Endodermal cell (in vitro differentiated cells): Measurements from ENCODE around the gene TPCN2. TPM values are rescaled to one million over a fixed set of nuclear protein-coding genes. Genes with fewer than 3 reads are reported as not detected.

Experiments used
- DNase-seq: peaks from one replicate; pipeline ENCODE4 v3.0.0-alpha.2; 2017
- H3K27ac ChIP-seq: 2 replicates; pipeline ENCODE4 v1.5.1; 2013; ENCODE audit warnings: mild to moderate bottlenecking, low read depth, low read length, moderate library complexity
- H3K27me3 ChIP-seq: 2 replicates; pipeline ENCODE4 v1.6.1; 2013; ENCODE audit warnings: mild to moderate bottlenecking, low read length, moderate library complexity; ENCODE audit not compliant: insufficient read depth, control insufficient read depth, poor library complexity, severe bottlenecking
- H3K36me3 ChIP-seq: 2 replicates; pipeline ENCODE4 v1.7.0; 2013; ENCODE audit warnings: mild to moderate bottlenecking, low read length, moderate library complexity; ENCODE audit not compliant: control insufficient read depth, insufficient read depth
- H3K4me1 ChIP-seq: one replicate; pipeline ENCODE4 v1.7.0; 2013; ENCODE audit warnings: low read length; ENCODE audit not compliant: control insufficient read depth, insufficient read depth
- H3K4me3 ChIP-seq: 2 replicates; pipeline ENCODE4 v1.5.1; 2013; ENCODE audit warnings: mild to moderate bottlenecking, low read length, moderate library complexity
- H3K9ac ChIP-seq: 2 replicates; pipeline ENCODE4 v1.6.1; 2013; ENCODE audit warnings: mild to moderate bottlenecking, low read length, moderate library complexity; ENCODE audit not compliant: poor library complexity, severe bottlenecking; ENCODE audit errors: extremely low read depth
- H3K9me3 ChIP-seq: 2 replicates; pipeline ENCODE4 v1.6.1; 2013; ENCODE audit warnings: mild to moderate bottlenecking, low read length, moderate library complexity; ENCODE audit not compliant: control insufficient read depth
- H3K27ac Mint-ChIP-seq: 2 replicates; pipeline ENCODE4 v1.8.0; 2020; ENCODE audit warnings: mixed read lengths
- H3K27me3 Mint-ChIP-seq: 2 replicates; pipeline ENCODE4 v1.8.0; 2021; ENCODE audit warnings: mild to moderate bottlenecking, mixed read lengths; ENCODE audit not compliant: insufficient read depth
- H3K36me3 Mint-ChIP-seq: 2 replicates; pipeline ENCODE4 v1.8.0; 2020; ENCODE audit warnings: low read depth, mixed read lengths
- H3K4me1 Mint-ChIP-seq: 2 replicates; pipeline ENCODE4 v1.8.0; 2020; ENCODE audit warnings: mixed read lengths
- H3K4me3 Mint-ChIP-seq: 2 replicates; pipeline ENCODE4 v1.8.0; 2020; ENCODE audit warnings: mild to moderate bottlenecking, moderate library complexity, mixed read lengths
- H3K9me3 Mint-ChIP-seq: 2 replicates; pipeline ENCODE4 v1.8.0; 2020; ENCODE audit warnings: mild to moderate bottlenecking, mixed read lengths
- CTCF ChIP-seq: fragments of 200-600 bp; sonication (generic); conservative IDR thresholded peaks from 2 replicates; pipeline ENCODE4 v1.5.0; 2021; ENCODE audit warnings: antibody characterized with exemption, mild to moderate bottlenecking
- WGBS, 2 experiments: methylation state at CpG; one replicate each; pipeline versions ENCODE4 v1.1.5 to v1.1.7; 2013; ENCODE audit warnings: missing lambda C conversion rate in 2 of 2, mixed read lengths in 1 of 2; ENCODE audit not compliant: insufficient coverage in 1 of 2, insufficient read length in 1 of 2; 5-methylcytosine and 5-hydroxymethylcytosine counted together
- total RNA-seq, 2 donors: library from RNA; stranded (reverse); fragmentation: NEBNext Ultra II Directional in 1 of 2; extraction: Animal tissue kit (Norgen Biotek cat#: 25700) in 1 of 2; gene quantifications; 2 replicates in 1 of 2; 3 replicates in 1 of 2; pipeline ENCODE4 v1.2.1, GENCODE V29; 2021

TPCN2 gene
- total RNA-seq, 2 donors from 2014 or later, result 20.7 to 27.9 TPM

- Mint-ChIP-seq H3K4me1 (peaks cover 6% of the 10 kb centered on the region), H3K9me3 (peaks cover 29% of the 10 kb centered on the region), H3K27me3 (peaks cover under 1% of the 10 kb centered on the region), H3K27ac (no peak overlapping the region), H3K4me3 (no peak overlapping the region), H3K36me3 (peaks cover 5% of the 10 kb centered on the region)
- WGBS, 2 experiments, result 90 to 96% methylated on average over 2 of the region's 2 CpGs
- Histone ChIP-seq H3K4me1 (no peaks in the 10 kb centered on the region), H3K27ac (no peak overlapping the region), H3K9ac (no peak overlapping the region), H3K27me3 (no peaks in the 10 kb centered on the region), H3K4me3 (no peak overlapping the region), H3K9me3 (peaks cover 23% of the 10 kb centered on the region), H3K36me3 (no peaks in the 10 kb centered on the region)
- TF ChIP-seq CTCF, result no peak
- no peak for DNase-seq
Observed at GRCh38 chr11:69129053-69129452, 80.3 kb downstream of the TPCN2 start.

- no peak overlapping the region for H3K4me3 Mint-ChIP-seq
- Histone ChIP-seq H3K27me3 (no peaks in the 10 kb centered on the region), H3K27ac (no peak overlapping the region), H3K4me1 (no peaks in the 10 kb centered on the region), H3K36me3 (no peaks in the 10 kb centered on the region), H3K9me3 (peaks cover 23% of the 10 kb centered on the region), H3K4me3 (no peak overlapping the region), H3K9ac (no peak overlapping the region)
- no peak overlapping the region for H3K27ac Mint-ChIP-seq
- DNase-seq, result no peak
- TF ChIP-seq CTCF, result no peak
- H3K36me3 Mint-ChIP-seq, result peaks cover 5% of the 10 kb centered on the region
- 92 to 100% methylated on average over 5 to 7 of the region's 7 CpGs for WGBS, 2 experiments
- peaks cover 31% of the 10 kb centered on the region for H3K9me3 Mint-ChIP-seq
- H3K4me1 Mint-ChIP-seq, result peaks cover 3% of the 10 kb centered on the region
- peaks cover 2% of the 10 kb centered on the region for H3K27me3 Mint-ChIP-seq
Observed at GRCh38 chr11:69129647-69130046, 80.9 kb downstream of the TPCN2 start.

GRCh38 chr11:69130654-69131053 is 81.9 kb downstream of the TPCN2 start:
- peaks cover 3% of the 10 kb centered on the region for H3K4me1 Mint-ChIP-seq
- Histone ChIP-seq H3K27ac (no peak overlapping the region), H3K36me3 (no peaks in the 10 kb centered on the region), H3K4me1 (no peaks in the 10 kb centered on the region), H3K27me3 (no peaks in the 10 kb centered on the region), H3K9ac (no peak overlapping the region), H3K9me3 (peaks cover 23% of the 10 kb centered on the region), H3K4me3 (no peak overlapping the region)
- H3K4me3 Mint-ChIP-seq, result no peak overlapping the region
- TF ChIP-seq CTCF, result no peak
- DNase-seq, result peak; percentile 62
- H3K27me3 Mint-ChIP-seq, result peaks cover 2% of the 10 kb centered on the region
- 71 to 76% methylated on average over 9 of the region's 9 CpGs for WGBS, 2 experiments
- peaks cover 5% of the 10 kb centered on the region for H3K36me3 Mint-ChIP-seq
- peak overlapping the region; percentile 48 for H3K27ac Mint-ChIP-seq
- peaks cover 31% of the 10 kb centered on the region for H3K9me3 Mint-ChIP-seq
